SIG-M5 treated with dmso at 0.1 percent for 504 hours (cell line): ENCODE measurements around the gene NR2C2.

ENCODE experiments used
- DNase-seq: peaks from one replicate; lab custom pipeline; 2025; ENCODE audit not compliant: unreplicated experiment; lab: John Stamatoyannopoulos, UW

Gene NR2C2

GRCh38 chr3:14921034-14921616, 26.3 kb upstream of the NR2C2 start:
- peak; percentile 82 for DNase-seq

GRCh38 chr3:14921811-14922705, 25.3 kb upstream of the NR2C2 start:
- DNase-seq, result no peak

DNA sequence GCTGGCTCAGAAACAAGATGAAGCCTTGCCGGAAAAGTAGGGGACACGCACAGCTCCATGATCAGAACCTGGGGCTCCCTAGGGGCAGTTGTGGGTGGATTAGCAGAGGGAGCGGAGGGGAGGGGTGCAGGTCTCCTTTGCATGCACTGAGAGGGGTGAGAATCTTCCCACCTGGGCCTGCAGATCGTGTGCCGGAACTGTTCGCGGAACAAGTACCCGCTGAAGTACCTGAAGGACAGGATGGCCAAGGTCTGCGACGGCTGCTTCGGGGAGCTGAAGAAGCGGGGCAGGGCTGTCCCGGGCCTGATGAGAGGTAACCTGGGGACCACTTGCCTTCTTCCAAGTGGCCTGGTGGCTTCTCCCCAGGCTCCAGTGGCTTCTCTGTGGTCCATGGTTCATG, 24.5 kb upstream of the NR2C2 start:
- DNase-seq, result no peak

DNA sequence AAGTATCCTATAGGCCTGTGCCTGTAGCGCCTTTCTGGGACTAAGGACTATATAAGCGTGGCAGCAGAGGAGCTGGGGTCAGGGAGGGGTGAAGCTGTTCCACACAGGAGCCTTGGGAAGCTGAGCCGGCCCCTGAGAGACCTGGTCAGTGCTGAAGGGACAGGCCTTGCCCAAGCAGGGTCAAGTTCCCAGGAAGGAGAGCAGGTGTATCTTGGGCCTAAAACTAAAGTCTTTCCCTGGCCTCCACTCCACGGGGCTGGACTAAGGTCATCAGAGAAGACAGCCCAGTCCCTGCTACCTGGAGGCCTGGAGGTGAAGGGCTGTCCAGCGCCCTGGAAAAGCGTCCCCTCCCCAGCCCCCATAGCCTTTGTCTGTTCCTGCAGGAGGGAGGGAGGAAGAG, 23.9 kb upstream of the NR2C2 start:
- DNase-seq, result no peak

DNA sequence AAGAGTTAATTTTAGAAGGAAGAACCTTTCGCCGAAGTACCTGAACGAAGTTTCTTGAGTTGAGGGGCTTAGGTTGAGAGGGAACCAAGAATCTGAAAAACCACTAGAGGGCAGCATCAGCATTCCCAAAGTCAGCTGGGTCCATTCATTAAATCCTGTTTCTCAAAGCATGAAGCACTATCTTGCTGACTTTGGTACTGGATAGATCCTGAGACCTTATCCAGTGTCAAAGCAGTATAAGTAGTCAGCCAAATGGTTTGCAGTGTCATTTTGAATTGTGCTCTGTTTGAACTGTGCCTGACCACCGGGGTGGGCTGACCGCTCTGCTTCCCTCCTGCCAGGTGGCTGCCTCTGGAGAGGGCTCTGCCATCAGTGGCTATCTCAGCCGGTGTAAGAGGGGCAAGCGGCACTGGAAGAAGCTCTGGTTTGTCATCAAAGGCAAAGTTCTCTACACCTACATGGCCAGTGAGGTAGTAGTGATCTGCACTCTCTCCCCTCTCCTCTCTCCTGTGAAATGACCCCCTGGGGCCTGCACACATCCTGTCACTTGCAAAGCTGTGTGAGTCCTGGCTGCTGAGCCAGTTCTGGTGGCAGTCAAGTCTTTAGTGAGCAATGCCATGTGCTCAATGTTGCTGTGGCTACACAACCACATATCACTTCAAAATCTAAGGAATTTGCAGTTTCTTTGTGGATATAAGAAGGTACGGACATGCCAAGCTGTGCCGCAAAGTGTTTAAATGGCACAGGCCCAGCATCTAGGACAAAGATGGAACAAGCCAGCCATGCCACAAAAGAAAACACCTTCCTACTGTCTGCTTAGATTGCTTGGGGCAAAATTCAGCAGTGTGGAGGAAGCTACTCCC, 21.4 kb upstream of the NR2C2 start:
- peak; percentile 60 for DNase-seq

GRCh38 chr3:14926592-14926991, 20.8 kb upstream of the NR2C2 start:
- DNase-seq, result no peak

DNA sequence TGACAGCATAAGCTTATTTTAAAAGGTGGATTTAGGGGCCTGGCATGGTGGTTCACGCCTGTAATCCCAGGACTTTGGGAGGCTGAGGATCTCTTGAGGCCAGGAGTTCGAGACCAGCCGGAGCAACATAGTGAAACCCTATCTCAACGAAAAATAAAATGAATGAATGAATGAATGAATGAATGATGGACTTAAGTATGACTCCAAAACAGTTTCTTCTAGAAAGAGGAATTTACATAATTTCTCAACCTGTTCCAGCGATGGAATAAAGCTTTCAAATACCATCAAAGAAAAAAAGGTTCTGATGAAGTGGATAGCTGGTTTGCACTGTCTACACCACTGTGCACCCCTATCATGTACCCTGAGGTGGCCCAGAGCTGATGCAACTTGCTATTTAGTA, 20.1 kb upstream of the NR2C2 start:
- no peak for DNase-seq

DNA sequence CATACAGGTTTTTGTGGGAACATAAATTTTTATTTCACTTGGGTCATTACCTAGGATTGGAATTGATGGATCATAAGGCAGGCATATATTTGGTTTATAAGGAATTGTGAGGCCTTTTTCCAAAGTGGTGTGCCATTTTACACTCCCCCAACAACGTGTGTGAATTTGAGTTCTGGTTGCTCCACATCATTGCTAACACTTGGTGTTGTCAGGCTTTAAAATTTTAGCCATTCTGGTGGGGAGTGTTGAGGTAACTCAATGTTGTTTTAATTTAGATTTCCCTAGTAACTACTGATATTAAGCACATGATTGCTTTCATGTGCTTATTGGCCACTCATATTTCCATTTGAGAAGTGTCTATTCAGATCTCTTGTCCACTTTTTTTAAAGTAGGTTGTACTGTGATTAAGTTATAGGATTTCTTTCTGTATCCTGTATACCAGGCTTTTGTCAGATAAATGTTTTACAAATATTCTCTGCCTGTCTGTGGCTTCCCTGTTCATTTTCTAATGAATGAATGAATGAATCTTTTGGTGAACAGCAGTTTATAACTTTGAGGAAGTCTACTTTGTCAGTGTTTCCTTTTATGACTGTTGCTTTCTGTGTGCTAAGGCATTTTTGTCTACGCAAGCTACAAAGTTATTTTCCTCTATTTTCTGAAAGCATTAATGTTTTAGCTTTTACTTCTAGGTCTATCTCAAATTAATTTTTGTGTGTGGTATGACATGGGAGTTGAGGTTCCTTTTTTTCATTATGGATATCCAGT, 17.9 kb upstream of the NR2C2 start:
- DNase-seq, result no peak

DNA sequence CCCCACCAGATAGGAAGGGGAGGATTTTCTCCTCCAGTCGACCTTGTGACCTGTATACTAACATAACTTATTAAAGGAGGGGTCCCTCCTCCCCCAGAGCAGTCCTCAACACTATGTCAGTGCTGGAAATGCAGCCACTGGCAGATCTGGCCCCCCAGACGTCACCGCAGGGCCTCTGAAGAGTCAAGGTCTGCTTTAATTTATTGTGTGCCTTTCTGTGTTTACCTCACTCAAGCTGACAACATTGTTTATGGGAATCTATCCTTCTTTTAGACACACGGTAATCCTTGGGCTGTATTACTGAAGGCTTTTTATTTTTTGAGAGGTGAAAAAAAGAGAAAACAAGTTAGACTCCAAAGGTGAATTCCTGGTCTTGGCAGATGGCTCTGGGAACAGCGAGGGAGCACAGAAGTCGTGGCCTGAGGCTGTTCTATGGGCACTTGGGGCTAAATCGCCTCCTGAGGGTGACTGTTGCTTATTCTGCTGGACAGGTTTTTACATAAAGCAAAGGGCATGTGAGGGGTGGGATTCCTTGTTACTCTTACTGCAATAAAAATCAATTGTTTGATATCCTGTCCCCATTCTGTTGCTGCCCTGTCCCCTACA, 13.5 kb upstream of the NR2C2 start:
- no peak for DNase-seq

DNA sequence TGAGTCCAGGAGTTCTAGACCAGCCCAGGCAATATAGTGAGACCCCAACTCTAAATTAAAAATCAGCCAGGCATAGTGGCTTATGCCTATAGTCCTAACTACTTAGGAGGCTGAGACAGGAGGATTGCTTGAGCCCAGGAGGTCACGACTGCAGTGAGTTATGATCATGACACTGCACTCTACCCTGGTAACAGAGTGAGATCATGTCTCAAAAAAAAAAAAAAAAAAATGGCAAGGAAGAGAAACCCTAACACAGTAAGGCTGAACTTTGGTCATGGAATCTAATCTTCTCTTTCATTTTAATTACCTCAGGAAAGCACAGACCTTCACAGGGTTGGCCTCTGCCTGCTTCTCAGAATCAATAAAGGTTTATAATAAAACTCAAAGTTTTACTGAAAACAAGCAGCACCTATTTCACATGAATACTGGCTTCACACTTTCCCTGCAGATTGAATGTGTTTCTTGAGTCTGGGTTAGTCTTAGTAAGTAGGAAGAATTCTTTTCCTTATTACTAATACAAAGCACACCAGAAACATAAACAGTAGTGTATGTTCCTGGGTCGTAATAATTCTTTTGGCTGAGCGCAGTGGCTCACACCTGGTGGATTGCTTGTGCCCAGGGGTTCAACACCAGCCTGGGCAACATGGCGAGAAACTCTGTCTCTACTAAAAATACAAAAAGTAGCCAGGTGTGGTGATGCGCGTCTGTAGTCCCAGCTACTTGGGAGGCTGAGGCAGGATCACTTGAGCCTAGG, 11.6 kb upstream of the NR2C2 start:
- no peak for DNase-seq

GRCh38 chr3:14938954-14939353, 8.4 kb upstream of the NR2C2 start:
- DNase-seq, result peak; percentile 84

DNA sequence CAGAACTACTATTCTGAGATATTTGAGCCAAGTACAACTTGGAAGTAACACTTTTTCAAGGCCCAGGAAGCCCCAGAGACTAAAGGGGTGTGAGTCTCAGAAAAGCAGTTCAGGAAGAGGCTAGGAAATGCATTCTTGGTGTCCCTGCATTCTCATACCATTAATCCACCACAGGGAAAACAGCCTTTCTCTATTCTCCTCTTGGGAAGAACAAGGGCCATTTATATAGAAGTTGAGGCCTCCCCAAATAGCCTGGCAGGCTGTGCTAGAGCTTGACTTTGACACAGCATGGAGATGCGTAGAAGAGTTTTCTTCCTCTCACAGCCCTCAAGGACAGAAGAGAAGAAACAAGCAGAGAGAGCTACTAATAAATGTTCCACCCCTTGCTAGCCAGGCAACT, 5.5 kb upstream of the NR2C2 start:
- no peak for DNase-seq

DNA sequence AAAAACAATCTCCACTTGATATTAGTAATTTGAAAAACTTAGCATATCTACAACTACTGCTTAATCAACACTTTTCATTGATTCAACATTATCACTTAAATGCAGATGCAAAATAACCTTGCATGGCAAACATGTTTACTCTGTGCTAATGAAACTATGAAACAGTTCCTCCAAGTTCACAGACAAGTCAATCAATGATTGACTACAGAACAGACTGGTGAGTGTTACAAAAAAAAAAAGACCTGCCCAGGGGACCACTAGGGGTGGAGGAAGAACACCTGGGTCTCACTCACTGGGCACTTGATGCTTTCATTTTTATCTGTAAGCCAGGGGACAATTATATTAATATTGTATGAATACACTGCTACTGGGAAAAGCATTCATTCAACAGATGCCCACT, 4.3 kb upstream of the NR2C2 start:
- no peak for DNase-seq

GRCh38 chr3:14946236-14946635, 1.1 kb upstream of the NR2C2 start:
- peak; percentile 21 for DNase-seq

- DNase-seq, result peak; percentile 50
Observed at GRCh38 chr3:14946739-14947099, 664 bp upstream of the NR2C2 start.

GRCh38 chr3:14947886-14948608, 664 bp downstream of the NR2C2 start:
- DNase-seq, result peak; percentile 95

- no peak for DNase-seq
Observed at GRCh38 chr3:14948609-14949038, 1.2 kb downstream of the NR2C2 start.

GRCh38 chr3:14949126-14949525, 1.7 kb downstream of the NR2C2 start:
- no peak for DNase-seq

GRCh38 chr3:14950274-14950673, 2.9 kb downstream of the NR2C2 start:
- DNase-seq, result no peak
